NCI-H69 (cell line): Measurements from ENCODE around the gene VWA5B1.
A peak's percentile ranks its signal among the peaks of the same experiment; 100 is the strongest.
"Not testable (repeated sequence)": the region's sequence is repeated elsewhere in the genome, so short reads cannot be mapped to it uniquely, and the experiment has no call there.

Source experiments
- DNase-seq: peaks from one replicate; lab custom pipeline; 2025; lab: John Stamatoyannopoulos, UW

Gene VWA5B1, protein sequence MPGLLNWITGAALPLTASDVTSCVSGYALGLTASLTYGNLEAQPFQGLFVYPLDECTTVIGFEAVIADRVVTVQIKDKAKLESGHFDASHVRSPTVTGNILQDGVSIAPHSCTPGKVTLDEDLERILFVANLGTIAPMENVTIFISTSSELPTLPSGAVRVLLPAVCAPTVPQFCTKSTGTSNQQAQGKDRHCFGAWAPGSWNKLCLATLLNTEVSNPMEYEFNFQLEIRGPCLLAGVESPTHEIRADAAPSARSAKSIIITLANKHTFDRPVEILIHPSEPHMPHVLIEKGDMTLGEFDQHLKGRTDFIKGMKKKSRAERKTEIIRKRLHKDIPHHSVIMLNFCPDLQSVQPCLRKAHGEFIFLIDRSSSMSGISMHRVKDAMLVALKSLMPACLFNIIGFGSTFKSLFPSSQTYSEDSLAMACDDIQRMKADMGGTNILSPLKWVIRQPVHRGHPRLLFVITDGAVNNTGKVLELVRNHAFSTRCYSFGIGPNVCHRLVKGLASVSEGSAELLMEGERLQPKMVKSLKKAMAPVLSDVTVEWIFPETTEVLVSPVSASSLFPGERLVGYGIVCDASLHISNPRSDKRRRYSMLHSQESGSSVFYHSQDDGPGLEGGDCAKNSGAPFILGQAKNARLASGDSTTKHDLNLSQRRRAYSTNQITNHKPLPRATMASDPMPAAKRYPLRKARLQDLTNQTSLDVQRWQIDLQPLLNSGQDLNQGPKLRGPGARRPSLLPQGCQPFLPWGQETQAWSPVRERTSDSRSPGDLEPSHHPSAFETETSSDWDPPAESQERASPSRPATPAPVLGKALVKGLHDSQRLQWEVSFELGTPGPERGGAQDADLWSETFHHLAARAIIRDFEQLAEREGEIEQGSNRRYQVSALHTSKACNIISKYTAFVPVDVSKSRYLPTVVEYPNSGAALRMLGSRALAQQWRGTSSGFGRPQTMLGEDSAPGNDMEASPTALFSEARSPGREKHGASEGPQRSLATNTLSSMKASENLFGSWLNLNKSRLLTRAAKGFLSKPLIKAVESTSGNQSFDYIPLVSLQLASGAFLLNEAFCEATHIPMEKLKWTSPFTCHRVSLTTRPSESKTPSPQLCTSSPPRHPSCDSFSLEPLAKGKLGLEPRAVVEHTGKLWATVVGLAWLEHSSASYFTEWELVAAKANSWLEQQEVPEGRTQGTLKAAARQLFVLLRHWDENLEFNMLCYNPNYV

DNA sequence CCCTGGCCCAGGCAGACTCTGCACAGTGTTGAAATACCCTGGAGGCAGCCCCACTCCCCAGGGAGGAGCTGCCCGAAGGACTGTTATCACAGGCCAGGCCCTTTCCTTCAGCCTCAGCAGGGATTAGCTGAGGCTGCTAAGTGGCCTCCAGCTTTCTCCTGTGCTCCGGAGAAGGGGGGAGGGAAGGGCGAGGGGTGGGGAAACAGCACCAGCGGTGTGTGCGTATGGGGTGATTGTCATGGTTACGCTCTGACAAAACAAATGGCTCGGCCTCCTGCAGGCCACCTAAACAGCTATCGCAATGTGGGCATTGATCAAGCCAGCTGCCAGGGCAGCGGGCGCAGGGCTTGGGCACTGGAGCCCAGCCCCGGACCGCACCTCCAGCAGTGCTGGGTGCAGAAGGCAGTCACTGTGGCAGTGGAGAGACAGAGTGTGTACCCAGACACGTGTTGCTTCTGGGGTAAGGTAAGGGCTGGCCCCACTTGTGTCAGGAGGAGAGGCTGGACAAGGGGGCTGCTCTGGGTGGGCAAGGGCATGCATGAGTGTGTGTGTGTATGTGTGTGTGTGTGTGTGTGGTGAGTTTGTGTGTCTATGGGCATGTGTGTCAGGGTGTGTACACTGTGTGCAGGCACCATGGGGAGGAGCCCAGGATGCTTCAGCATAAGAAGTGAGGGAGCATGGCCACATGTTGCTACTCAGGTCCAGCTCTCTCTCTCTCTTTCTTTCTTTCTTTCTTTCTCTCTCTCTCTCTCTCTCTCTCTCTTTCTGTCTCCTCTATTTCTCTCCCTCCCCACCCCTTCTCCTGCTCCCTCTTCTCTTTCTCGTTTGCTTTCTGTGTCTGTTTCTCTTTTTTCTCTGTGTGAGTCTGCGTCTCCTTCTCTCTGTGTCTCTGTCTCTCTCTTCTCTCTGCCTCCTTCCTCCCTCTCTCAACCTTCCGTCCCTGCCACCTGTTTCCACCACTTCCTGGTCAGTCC, at the start of gene VWA5B1:
TSS of gene VWA5B1 (plus strand) at position 252 of the 974 bp plus-strand sequence. CDS start 19,727 bp downstream, outside the sequence.
- DNase-seq = peak; percentile 91

DNA sequence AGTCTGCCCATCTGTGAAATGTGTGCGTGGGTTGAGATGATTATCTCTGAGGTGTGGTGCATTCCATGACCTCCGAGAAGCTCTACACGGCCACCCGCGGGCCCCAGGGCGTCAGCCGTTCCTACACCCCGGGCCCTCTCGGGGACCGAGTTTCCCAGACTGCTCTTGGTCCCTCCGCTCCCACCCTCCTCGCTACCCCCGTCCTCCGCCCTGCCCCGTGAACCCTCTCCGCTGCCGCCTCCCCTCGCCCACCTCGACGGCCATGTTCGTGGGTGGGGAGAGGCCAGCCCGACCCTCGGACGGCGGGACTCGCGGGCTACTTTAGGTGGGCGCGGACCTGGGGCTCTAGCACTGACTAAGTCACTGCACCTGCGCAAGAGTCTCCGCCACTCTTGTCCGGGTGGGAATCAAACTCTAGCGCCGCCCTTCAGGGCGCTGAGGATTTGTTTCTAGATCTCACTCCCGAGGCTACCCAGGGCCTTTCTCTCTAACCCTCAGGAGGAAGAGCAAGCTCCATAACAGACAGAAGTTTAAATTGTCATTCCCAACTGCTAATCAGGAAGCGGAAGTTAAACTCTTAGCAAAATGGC, 47.7 kb upstream of the VWA5B1 start:
- DNase-seq = no peak

DNA sequence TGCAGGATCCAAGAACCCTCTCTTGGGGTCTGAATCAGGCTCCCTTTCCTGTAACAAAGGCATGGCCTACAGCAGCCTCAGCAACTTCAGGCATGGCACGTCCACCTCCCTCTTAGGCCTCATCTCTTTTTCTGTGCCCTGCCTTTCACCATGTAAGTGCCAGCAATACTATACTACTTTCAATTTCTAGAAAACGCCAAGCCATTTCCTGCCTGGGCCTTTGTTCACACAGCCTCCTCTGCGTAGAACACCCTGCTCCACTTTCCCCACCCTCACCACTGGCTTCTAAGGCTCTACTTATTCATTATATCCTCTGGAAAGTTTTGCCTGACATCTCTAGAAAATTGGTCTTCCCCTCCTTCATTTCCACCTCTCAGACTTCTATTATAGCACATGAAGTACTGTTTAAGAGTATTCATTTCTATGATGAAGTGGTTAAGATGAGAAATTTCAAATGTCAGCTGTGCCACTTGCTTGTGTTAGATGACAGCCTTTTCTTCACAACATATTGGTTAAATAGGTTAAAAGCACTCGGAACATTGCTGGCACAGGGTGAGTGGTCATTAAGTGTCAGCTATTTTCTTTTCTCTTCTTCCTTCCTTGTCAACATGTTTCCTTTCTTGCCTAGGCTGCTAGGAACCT, 41.6 kb upstream of the VWA5B1 start:
- DNase-seq = no peak

GRCh38 chr1:20250340-20250989, 40.2 kb upstream of the VWA5B1 start:
- DNase-seq = peak; percentile 92

DNA sequence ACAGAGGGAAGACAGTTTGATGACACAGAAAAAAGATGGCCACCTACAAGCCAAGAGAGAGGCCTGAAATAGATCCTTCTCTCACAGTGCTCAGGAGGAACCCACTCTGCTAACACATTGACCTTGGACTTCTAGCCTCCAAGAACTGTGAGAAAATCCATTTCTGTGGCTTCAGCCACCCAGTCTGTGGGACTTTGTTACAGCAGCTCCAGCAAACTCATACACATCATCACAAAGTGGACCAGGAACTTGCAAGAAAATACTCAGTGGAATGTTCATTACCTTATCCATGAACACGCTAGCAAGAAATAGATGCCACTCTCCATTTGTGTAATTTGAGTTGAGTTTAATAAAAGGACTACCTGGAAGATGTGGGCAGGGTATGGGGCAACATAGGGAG, 38.1 kb upstream of the VWA5B1 start:
- DNase-seq = no peak

- peak; percentile 72 for DNase-seq
Observed at GRCh38 chr1:20255666-20256065, 35.0 kb upstream of the VWA5B1 start.

DNA sequence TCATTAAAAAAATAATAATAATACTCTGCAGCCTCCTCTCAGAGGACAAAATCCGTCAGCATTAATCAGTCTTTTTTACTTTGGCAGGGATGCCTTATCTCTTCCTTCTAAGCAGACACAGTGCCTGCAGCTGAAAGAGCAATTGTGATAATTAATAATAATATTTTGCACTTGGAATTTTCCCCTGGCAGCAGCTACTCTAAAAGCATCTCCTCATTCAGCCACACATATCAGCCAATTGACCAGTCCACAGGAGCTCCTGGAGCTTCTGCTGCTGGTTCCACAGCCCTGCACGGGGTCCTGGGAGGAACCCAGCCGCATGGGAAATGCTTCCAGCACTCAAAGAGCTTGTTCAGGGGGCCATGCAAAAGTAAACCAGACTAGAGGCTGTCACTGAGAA, 31.0 kb upstream of the VWA5B1 start:
- DNase-seq = no peak

GRCh38 chr1:20261095-20261494, 29.6 kb upstream of the VWA5B1 start:
- DNase-seq = no peak

DNA sequence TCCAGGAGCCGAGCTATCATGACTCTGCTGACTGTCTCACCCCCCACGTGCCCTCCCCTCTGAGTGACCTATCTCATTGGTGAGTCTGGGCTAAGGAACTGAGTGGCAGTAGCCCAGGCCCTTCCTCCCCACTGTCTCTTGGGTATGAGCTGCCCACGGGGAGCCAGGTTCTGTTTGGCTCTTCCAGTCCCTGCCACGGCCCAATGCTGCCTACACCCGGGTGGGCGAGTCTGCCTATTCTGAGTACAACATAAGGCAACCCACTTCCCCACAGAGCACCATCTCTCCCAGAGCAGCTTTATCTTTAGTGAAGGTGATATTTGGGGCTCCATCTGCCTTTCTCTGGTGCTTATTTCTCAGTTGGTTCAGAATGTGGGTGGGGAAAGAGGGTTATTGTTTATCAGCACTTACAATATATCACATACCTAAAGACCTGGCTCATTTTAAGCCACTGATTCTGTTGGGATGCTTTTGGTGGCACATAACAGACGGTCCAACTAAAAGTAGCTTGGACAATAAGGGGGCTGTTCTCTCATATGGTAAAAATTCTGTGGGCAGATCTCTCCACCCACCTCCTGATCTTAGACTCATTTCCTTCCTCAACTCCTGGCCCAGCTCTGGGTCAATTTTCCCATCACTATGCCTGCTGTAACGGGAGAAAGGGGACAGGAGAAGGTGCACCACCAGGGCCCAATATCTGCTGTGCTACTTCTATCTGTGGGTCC, 27.7 kb upstream of the VWA5B1 start:
- DNase-seq = no peak

- no peak for DNase-seq
Observed at GRCh38 chr1:20265250-20265649, 25.4 kb upstream of the VWA5B1 start.

DNA sequence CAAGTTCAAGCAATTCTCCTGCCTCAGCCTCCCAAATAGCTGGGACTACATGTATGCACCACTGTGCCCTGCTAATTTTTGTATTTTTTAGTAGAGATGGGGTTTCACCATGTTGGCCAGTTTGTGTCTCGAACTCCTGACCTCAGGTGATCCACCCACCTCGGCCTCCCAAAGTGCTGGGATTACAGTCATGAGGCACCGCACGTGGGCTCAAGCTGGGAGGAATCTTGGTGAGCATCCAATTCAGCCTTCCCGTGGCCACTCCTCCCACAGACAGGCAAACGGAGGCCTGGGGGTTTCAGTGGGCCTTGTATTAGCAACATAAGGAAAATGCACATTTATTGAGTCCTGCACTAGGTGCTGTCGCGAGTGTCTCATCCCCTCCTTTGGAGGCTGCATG, 24.5 kb upstream of the VWA5B1 start:
- no peak for DNase-seq

GRCh38 chr1:20266642-20267041, 24.0 kb upstream of the VWA5B1 start:
- DNase-seq = no peak

DNA sequence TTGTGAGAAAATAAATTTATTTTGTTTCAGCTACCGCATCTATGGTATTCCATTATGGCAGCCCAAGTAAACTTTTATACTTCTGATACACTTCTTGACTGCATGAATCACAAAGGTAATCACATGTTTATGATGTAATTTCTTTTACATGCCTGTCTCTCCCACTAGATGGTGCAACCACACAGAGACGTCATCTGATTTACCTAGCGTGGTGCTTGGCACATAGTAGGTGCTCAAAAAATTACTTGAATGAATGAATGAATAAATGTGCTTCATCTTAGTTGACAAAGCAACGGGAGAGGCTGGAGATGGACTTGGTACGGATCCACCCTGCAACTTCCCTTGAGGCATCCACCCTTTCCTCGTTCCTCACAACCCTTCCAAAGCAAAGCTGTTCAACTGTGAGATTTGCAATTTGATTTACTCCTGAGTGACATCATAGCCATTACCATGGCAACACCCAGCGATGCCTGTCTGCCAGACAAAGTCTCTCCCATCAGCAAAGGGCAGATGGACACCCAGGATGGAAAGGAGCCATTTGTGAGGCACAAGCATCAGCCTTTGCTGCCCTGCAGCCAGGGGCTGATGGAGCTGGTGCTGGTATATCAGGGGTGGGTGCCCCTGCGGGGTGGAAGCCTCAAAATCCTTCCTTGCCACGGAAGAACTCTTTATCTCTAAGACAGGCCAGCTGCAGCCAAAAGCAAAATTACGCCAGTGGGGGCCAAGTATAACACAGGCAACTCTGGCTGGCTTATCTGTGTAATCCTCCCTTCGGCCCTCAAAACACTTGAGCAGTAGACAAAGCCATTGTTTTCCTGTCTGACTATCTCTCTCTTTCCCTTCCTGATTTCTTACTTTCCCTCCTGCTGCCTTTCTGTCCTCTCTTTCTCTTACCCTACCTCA, 18.9 kb upstream of the VWA5B1 start:
- no peak for DNase-seq

- DNase-seq = not testable (repeated sequence)
Observed at GRCh38 chr1:20273716-20274115, 17.0 kb upstream of the VWA5B1 start.

GRCh38 chr1:20275319-20275925, 15.3 kb upstream of the VWA5B1 start:
- no peak for DNase-seq

- no peak for DNase-seq
Observed at GRCh38 chr1:20276485-20277159, 14.1 kb upstream of the VWA5B1 start.

- peak; percentile 63 for DNase-seq
Observed at GRCh38 chr1:20278692-20279130, 12.0 kb upstream of the VWA5B1 start.
